GM19328 (cell line): ENCODE data around the gene CCNF.

Source experiments
- ATAC-seq: cut with Tn5 transposase; IDR thresholded peaks from one replicate; pipeline ENCODE4 v1.9.1; 2021; ENCODE audit warnings: mild to moderate bottlenecking, moderate library complexity; ENCODE audit not compliant: unreplicated experiment

Gene CCNF

GRCh38 chr16:2456551-2457153, 27.4 kb downstream of the CCNF start:
- no peak for ATAC-seq

- no peak for ATAC-seq
These were observed 28.0 kb downstream of the CCNF start for GRCh38 chr16:2457267-2457666.

GRCh38 chr16:2457946-2458345, 28.7 kb downstream of the CCNF start:
- no peak for ATAC-seq

GRCh38 chr16:2458887-2459646, 29.8 kb downstream of the CCNF start:
- ATAC-seq = no peak

GRCh38 chr16:2459647-2460390, 30.6 kb downstream of the CCNF start, which contains the start of gene TEDC2:
Gene TEDC2, plus strand, starts transcription at chr16:2460109. Its CDS starts 36 bp downstream, at chr16:2460145.
- peak; percentile 86 for ATAC-seq

GRCh38 chr16:2460391-2460713, 31.1 kb downstream of the CCNF start:
- ATAC-seq = no peak

- no peak for ATAC-seq
These were observed 31.7 kb downstream of the CCNF start for GRCh38 chr16:2460916-2461315.

GRCh38 chr16:2462031-2462866, 33.0 kb downstream of the CCNF start:
- ATAC-seq = no peak

GRCh38 chr16:2464333-2464732, 35.1 kb downstream of the CCNF start:
- no peak for ATAC-seq

GRCh38 chr16:2465653-2466415, 36.6 kb downstream of the CCNF start:
- no peak for ATAC-seq

GRCh38 chr16:2466667-2467527, 37.6 kb downstream of the CCNF start:
- ATAC-seq = no peak

- no peak for ATAC-seq
These were observed 38.4 kb downstream of the CCNF start for GRCh38 chr16:2467528-2468232.

GRCh38 chr16:2468233-2468724, 39.0 kb downstream of the CCNF start:
- ATAC-seq = no peak

GRCh38 chr16:2468725-2469398, 39.6 kb downstream of the CCNF start:
- no peak for ATAC-seq

GRCh38 chr16:2469399-2470233, 40.4 kb downstream of the CCNF start:
- ATAC-seq = no peak

GRCh38 chr16:2470234-2470601, 41.0 kb downstream of the CCNF start:
- ATAC-seq = no peak

- no peak for ATAC-seq
These were observed 41.4 kb downstream of the CCNF start for GRCh38 chr16:2470603-2471015.
